Stimulated activated naive CD8-positive, alpha-beta T cell treated with anti-CD3 and anti-CD28 coated beads, Interleukin-15, Interleukin-2, amounts not matched to agents 100 ng/mL and 50 ng/mL, for 24 hours (primary cell): ENCODE data around the gene FITM2.
"Not testable (repeated sequence)": the region's sequence is repeated elsewhere in the genome, so short reads cannot be mapped to it uniquely, and the experiment has no call there.

Experiments
- H3K27ac Mint-ChIP-seq: one replicate; pipeline ENCODE4 v1.8.0; 2021; ENCODE audit warnings: mild to moderate bottlenecking, mixed read lengths
- H3K27me3 Mint-ChIP-seq: one replicate; pipeline ENCODE4 v1.8.0; 2021; ENCODE audit warnings: mixed read lengths
- H3K36me3 Mint-ChIP-seq: one replicate; pipeline ENCODE4 v1.8.0; 2021; ENCODE audit warnings: low read depth, mixed read lengths
- H3K4me1 Mint-ChIP-seq: one replicate; pipeline ENCODE4 v1.8.0; 2021; ENCODE audit warnings: low read depth, mixed read lengths
- H3K4me3 Mint-ChIP-seq: one replicate; pipeline ENCODE4 v1.8.0; 2021; ENCODE audit warnings: mild to moderate bottlenecking, mixed read lengths
- H3K9me3 Mint-ChIP-seq: one replicate; pipeline ENCODE4 v1.8.0; 2021; ENCODE audit warnings: mixed read lengths

Gene FITM2

DNA sequence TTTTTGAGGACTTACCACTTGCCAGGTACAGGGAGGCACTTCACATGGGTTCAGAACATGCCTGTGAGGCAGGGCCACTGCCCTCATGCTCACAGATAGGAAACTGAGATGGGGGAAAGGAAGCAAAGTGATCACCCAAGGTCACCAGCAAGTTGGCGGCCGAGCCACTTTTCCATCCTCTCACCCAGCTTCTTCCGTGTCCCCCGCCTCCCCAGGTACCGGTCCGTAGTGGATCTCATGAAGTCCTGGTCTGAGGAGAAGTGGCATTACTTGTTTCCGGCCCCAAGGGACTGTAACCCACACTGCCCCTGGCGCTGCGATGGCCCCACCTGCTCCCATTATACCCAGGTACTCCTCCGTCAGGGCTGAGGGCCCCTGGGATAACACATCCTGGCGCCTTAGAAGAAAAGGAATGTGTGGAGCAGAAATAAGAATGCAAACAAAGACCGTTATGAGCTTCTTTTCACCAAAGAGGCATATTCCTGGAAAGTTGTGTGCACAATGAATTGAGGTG, 32.2 kb upstream of the FITM2 start:
- no peak overlapping the region for H3K27ac Mint-ChIP-seq
- no peaks in the 10 kb centered on the region for H3K4me1 Mint-ChIP-seq
- no peaks in the 10 kb centered on the region for H3K27me3 Mint-ChIP-seq
- H3K9me3 Mint-ChIP-seq = no peaks in the 10 kb centered on the region
- H3K36me3 Mint-ChIP-seq = no peaks in the 10 kb centered on the region
- no peak overlapping the region for H3K4me3 Mint-ChIP-seq

DNA sequence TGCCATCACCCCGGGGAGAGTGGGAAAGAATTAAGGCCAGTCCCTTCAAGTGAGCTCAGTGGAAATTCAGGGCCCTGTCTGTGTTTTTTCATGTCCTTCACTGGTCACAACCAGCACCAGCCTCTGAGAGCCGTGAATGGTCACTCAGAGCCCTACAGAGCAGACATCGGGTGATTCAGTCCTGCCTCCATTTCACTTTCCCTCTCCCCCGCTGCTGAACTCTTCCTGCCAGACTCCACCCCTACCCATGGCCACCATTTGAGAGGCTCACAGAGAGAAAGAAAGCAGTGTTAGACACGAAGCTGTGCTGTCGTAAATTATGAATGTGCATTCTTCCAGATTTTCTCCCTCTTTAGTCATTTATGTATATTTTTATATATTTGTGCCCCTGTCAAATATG, 31.2 kb upstream of the FITM2 start:
- Mint-ChIP-seq H3K4me3 (no peak overlapping the region), H3K4me1 (no peaks in the 10 kb centered on the region), H3K27ac (no peak overlapping the region), H3K36me3 (no peaks in the 10 kb centered on the region), H3K27me3 (peaks cover 2% of the 10 kb centered on the region), H3K9me3 (no peaks in the 10 kb centered on the region)

DNA sequence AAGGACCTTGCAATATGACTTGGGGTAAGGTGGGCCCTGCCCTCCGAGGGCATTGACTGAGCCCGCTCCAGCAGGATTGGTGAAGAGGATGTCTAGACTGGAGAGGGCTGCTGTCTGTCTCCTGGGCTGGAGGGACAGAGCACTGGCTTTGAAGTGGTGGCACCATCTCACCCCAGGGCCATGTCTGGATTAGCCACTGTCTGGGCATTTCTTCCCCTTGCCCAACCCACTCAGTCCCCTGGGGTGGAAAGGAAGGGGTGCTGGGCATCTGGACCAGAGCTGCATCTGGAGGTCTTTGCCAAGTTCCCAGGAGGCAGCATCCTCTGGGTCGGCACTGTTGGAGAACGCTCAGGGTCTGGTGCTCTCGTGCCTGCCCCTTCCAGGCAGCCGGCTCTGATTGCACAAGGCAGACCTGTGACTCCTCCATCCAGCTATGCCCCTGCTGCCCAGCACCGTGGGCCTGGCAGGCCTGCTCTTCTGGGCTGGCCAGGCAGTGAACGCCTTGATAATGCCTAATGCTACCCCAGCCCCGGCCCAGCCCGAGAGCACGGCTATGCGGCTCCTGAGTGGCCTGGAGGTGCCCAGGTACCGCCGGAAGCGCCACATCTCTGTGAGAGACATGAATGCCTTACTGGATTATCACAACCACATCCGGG, 25.9 kb upstream of the FITM2 start, which contains the start of gene R3HDML:
Gene R3HDML (plus strand): TSS at position 319 of the 656 bp plus-strand sequence. CDS start 115 bp downstream, at position 434.
- Mint-ChIP-seq H3K27me3 (peaks cover 8% of the 10 kb centered on the region), H3K27ac (no peak within 1 kb of the TSS), H3K4me3 (no peak within 1 kb of the TSS), H3K4me1 (no peaks in the 10 kb centered on the region), H3K36me3 (no peaks in the 10 kb centered on the region), H3K9me3 (no peaks in the 10 kb centered on the region)

DNA sequence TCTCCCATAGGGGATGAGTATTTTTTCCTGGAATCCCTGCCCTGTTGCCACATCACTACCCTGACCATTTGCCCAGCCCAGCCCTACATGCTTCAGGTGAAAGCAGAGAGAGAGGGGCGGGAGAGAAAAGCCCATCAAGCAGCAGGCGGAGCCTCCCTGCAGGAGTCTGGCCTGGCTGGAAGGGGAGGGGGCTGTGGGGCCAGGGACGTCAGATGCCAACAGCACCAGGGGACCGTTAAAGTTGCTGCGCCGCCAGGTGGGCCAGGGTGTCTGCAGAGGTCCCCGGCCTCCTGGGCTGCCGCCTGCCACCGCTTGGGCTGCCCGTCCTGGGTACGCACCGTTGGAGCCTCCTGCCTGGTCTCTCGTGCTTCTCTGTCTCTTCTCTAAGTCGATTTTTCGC, 25.1 kb upstream of the FITM2 start:
- H3K27me3 Mint-ChIP-seq = peaks cover 8% of the 10 kb centered on the region
- H3K9me3 Mint-ChIP-seq = no peaks in the 10 kb centered on the region
- H3K4me3 Mint-ChIP-seq = no peak overlapping the region
- no peaks in the 10 kb centered on the region for H3K4me1 Mint-ChIP-seq
- no peaks in the 10 kb centered on the region for H3K36me3 Mint-ChIP-seq
- no peak overlapping the region for H3K27ac Mint-ChIP-seq

DNA sequence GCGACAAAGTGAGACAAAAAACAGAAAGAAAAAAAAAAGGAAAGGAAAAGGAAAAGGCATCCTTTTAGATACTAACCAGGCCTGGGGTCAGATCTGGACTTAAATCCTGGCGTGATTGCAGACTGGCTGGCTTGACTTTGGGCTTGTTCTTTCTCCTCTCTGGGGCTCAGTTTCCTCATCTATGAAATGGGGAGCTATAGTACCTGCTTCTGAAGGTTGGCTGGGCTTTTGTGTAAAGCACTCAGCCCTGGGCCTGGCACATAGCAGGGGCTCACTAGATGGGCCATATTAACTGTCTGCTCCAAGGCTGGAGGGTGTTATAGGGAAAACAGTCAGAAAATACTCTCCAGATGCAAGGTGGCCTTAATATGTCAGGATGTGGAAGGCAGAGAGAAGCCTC, 24.7 kb upstream of the FITM2 start:
- H3K27ac Mint-ChIP-seq = no peak overlapping the region
- no peaks in the 10 kb centered on the region for H3K9me3 Mint-ChIP-seq
- H3K4me3 Mint-ChIP-seq = no peak overlapping the region
- H3K36me3 Mint-ChIP-seq = no peaks in the 10 kb centered on the region
- no peaks in the 10 kb centered on the region for H3K4me1 Mint-ChIP-seq
- peaks cover 8% of the 10 kb centered on the region for H3K27me3 Mint-ChIP-seq

- peaks cover 11% of the 10 kb centered on the region for H3K27me3 Mint-ChIP-seq
- no peak overlapping the region for H3K27ac Mint-ChIP-seq
- no peaks in the 10 kb centered on the region for H3K4me1 Mint-ChIP-seq
- no peaks in the 10 kb centered on the region for H3K9me3 Mint-ChIP-seq
- no peaks in the 10 kb centered on the region for H3K36me3 Mint-ChIP-seq
- no peak overlapping the region for H3K4me3 Mint-ChIP-seq
Observed at GRCh38 chr20:44334709-44335108, 23.7 kb upstream of the FITM2 start.

- Mint-ChIP-seq H3K4me3 (no peak overlapping the region), H3K9me3 (no peaks in the 10 kb centered on the region), H3K36me3 (no peaks in the 10 kb centered on the region), H3K4me1 (no peaks in the 10 kb centered on the region), H3K27me3 (peaks cover 11% of the 10 kb centered on the region), H3K27ac (no peak overlapping the region)
Observed at GRCh38 chr20:44334306-44334705, 23.3 kb upstream of the FITM2 start.

DNA sequence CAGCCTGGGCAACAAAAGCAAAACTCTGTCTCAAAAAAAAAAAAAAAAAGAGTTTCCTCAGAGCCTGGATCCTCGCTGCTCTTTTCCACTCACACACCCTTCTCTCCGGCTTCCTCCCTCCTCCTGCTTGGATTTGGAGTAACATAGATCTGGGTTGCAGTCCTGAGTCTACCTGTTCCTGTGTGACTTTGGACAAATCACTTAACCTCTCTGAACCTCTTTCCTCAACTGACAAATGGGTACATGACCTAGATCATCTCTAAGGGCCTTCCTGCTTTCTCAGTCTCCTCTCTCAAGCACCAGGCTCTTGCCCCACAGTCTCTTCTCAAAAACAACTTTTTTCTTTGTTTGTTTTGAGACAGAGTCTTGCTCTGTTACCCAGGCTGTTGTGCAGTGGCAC, 20.2 kb upstream of the FITM2 start:
- Mint-ChIP-seq H3K4me3 (no peak overlapping the region), H3K27me3 (peaks cover 12% of the 10 kb centered on the region), H3K9me3 (no peaks in the 10 kb centered on the region), H3K4me1 (no peaks in the 10 kb centered on the region), H3K36me3 (no peaks in the 10 kb centered on the region), H3K27ac (no peak overlapping the region)

GRCh38 chr20:44328428-44328827, 17.4 kb upstream of the FITM2 start:
- Mint-ChIP-seq H3K27me3 (peaks cover 15% of the 10 kb centered on the region), H3K9me3 (no peaks in the 10 kb centered on the region), H3K4me3 (no peak overlapping the region), H3K27ac (no peak overlapping the region), H3K36me3 (no peaks in the 10 kb centered on the region), H3K4me1 (no peaks in the 10 kb centered on the region)

DNA sequence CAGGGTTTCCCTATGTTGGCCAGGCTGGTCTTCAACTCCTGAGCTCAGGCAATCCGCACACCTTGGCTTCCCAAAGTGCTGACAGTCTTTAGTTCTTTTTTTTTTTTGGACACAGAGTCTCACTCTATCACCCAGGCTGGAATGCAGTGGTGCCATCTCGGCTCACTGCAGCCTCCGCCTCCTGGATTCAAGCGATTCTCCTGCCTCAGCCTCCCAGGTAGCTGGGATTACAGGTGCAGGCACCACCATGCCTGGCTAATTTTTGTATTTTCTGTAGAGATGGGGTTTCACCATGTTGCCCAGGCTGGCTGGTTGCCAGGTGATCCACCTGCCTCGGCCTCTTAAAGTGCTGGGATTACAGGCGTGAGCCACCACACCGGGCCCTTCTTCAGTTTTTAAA, 16.7 kb upstream of the FITM2 start:
- not testable (repeated sequence) for H3K4me3 Mint-ChIP-seq, H3K27ac Mint-ChIP-seq

DNA sequence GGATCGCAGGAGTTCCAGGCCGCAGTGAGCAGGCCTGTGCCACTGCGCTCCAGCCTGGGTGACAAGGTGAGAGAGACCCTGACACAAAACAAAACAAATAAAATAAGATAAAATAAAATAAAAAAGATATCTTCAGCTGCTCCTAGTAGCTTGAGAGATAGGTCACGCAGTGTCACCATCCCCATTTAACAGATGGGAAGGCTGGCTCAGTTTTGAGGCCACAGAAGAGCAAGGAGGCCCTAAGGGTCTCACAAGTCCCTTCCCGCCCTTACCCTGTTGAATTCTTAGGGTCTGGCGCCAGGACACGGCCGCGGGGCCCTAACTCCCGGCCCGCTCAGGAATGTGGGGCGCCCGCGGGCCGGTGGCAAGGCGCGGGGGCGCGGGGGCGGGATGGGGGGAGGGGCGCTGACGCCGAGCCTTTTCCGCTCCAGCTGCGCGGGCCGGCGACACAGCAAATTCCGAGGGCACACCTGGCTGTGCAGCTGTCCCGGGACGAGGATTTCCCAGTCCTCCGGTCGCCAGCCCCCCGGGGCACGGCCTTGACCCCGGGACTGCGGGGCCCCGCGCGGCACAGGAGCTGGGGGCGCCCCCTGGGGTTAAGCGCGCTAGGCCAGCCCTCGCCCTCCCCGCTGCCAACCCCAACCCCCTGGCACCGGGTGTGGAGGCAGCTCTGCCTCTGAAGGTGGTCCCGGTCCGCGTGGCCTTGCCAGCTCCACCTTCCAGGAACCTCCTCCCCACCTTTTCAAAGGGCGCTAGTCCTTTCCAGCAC, 15.6 kb upstream of the FITM2 start:
- H3K27me3 Mint-ChIP-seq = peaks cover 15% of the 10 kb centered on the region
- no peaks in the 10 kb centered on the region for H3K4me1 Mint-ChIP-seq
- no peaks in the 10 kb centered on the region for H3K36me3 Mint-ChIP-seq
- no peaks in the 10 kb centered on the region for H3K9me3 Mint-ChIP-seq
- peak overlapping the region; percentile 52 for H3K27ac Mint-ChIP-seq
- H3K4me3 Mint-ChIP-seq = peak overlapping the region; percentile 45

More for the DNA sequence above, 16.7 kb upstream of the FITM2 start:
- not testable (repeated sequence) for H3K36me3 Mint-ChIP-seq, H3K9me3 Mint-ChIP-seq, H3K4me1 Mint-ChIP-seq
- peaks cover 15% of the 10 kb centered on the region for H3K27me3 Mint-ChIP-seq

DNA sequence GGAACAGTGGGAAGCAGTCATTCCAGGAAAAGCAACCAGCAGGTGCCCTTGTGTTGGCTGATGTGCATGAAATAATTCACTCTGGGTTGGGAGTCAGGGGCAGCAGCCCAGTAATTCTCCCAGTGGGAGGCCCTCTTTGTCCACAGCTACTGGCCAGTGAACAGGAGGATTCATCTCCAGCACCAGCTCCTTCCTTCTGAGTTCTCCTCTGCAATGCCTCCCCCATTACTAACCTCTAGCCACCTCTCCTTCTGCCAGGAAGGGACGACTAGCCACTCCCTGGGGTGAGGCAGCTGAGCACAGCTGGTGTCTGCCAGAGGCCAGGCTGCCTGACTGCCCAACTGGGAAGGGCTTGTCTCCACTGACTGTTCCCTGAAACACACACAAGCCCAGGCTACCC, 13.3 kb upstream of the FITM2 start:
- no peaks in the 10 kb centered on the region for H3K36me3 Mint-ChIP-seq
- H3K9me3 Mint-ChIP-seq = no peaks in the 10 kb centered on the region
- no peak overlapping the region for H3K4me3 Mint-ChIP-seq
- peaks cover 12% of the 10 kb centered on the region for H3K27me3 Mint-ChIP-seq
- no peak overlapping the region for H3K27ac Mint-ChIP-seq
- no peaks in the 10 kb centered on the region for H3K4me1 Mint-ChIP-seq

DNA sequence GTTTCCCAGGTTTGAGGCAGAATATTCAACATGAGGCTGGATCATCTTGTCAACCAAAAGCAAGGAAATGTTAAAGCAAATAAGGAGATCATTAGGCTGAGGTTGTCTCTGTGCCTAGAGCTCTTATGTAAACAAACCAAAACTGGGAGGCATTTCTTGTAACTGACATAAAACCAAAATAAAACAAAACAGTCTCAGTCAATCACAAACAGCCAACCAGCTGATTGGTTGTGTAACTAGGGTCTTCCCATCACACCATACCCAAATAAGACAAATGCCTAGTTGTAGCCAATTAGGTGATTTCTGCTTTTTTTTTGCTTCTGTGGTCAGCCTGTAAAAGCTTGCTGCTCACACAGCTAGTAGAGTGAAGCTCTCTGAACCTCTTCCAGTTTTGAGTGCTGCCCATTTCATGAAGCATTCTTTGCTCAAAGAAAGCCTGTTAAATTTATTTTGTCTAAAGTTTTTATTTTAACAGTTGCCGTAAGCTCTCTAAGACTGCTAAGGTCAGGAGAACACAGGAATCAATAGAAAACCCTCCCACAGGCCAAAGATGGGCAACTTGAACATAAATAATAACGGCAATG, 8.9 kb upstream of the FITM2 start:
- H3K36me3 Mint-ChIP-seq = no peaks in the 10 kb centered on the region
- no peak overlapping the region for H3K27ac Mint-ChIP-seq

GRCh38 chr20:44314870-44315269, 3.9 kb upstream of the FITM2 start:
- peaks cover 12% of the 10 kb centered on the region for H3K4me1 Mint-ChIP-seq
- H3K9me3 Mint-ChIP-seq = no peaks in the 10 kb centered on the region
- H3K27me3 Mint-ChIP-seq = peaks cover 5% of the 10 kb centered on the region
- H3K4me3 Mint-ChIP-seq = no peak overlapping the region
- H3K36me3 Mint-ChIP-seq = no peaks in the 10 kb centered on the region
- no peak overlapping the region for H3K27ac Mint-ChIP-seq

More for the DNA sequence above, 8.9 kb upstream of the FITM2 start:
- Mint-ChIP-seq H3K27me3 (peaks cover 9% of the 10 kb centered on the region), H3K4me3 (no peak overlapping the region), H3K9me3 (no peaks in the 10 kb centered on the region), H3K4me1 (no peaks in the 10 kb centered on the region)
